ENCODE measurements around the gene CAMSAP2. TPM values are rescaled to one million over a fixed set of nuclear protein-coding genes. Genes with fewer than 3 reads are reported as not detected.

CAMSAP2 gene
- total RNA-seq, 1 experiment from 2014 or later, result 40.3 TPM

GRCh38 chr1:200729863-200730262 lies 8.8 kb upstream of the CAMSAP2 start:
- Histone ChIP-seq H3K4me1 (replicated peaks; ENCODE audit: insufficient read depth) (no peaks in the 10 kb centered on the region), H3K27ac (no peak overlapping the region), H3K9me3 (ENCODE audit: insufficient read depth, low read depth) (no peaks in the 10 kb centered on the region), H2AFZ (peak overlapping the region; percentile 35; the same call in 1 of the 2 replicates), H3F3A (ENCODE audit: insufficient read depth, low read depth) (no peaks in the 10 kb centered on the region), H3K36me3 (ENCODE audit: low read depth) (no peaks in the 10 kb centered on the region), H3K79me2 (ENCODE audit: low read depth) (no peaks in the 10 kb centered on the region), H3K4me3 (no peak overlapping the region), H3K27me3 (ENCODE audit: insufficient read depth, low read depth) (no peaks in the 10 kb centered on the region), H4K20me1 (ENCODE audit: insufficient read depth) (no peaks in the 10 kb centered on the region), H3K9me2 (ENCODE audit: insufficient read depth) (no peaks in the 10 kb centered on the region), H3K4me2 (no peak overlapping the region)
- ChIA-PET CTCF (interaction anchor here (0.6 kb wide), 1 partner anchor 54 kb away, joined by 6 read pairs; no protein-coding TSS in a partner anchor), POLR2A (ENCODE audit: unreplicated experiment) (no interaction called here)
- intact Hi-C loops (cut with micrococcal nuclease; ENCODE audit: unreplicated experiment), result loop anchor here (5.0 kb wide), 1 partner anchor 47 kb away; no protein-coding TSS in a partner anchor
- DNase-seq, result no peak
- no TSS peak for BruUV-seq (replicated peaks)
- no peak for TF ChIP-seq EZH2 (IDR thresholded peaks at IDR 0.05; ENCODE audit: low read depth)
- no peak for TF ChIP-seq CTCF (conservative IDR thresholded peaks at IDR 0.05)

- Histone ChIP-seq H3K9me2 (ENCODE audit: insufficient read depth) (no peaks in the 10 kb centered on the region), H3K4me1 (replicated peaks; ENCODE audit: insufficient read depth) (no peaks in the 10 kb centered on the region), H3K27me3 (ENCODE audit: insufficient read depth, low read depth) (no peaks in the 10 kb centered on the region), H3K36me3 (ENCODE audit: low read depth) (no peaks in the 10 kb centered on the region), H3F3A (ENCODE audit: insufficient read depth, low read depth) (no peaks in the 10 kb centered on the region), H3K4me3 (no peak overlapping the region), H3K79me2 (ENCODE audit: low read depth) (no peaks in the 10 kb centered on the region), H3K9me3 (ENCODE audit: insufficient read depth, low read depth) (no peaks in the 10 kb centered on the region), H3K4me2 (no peak overlapping the region), H3K27ac (no peak overlapping the region), H4K20me1 (ENCODE audit: insufficient read depth) (no peaks in the 10 kb centered on the region), H2AFZ (0 out of 2 replicates have a peak overlapping the region, but pooled peaks have one; percentile 11)
- TF ChIP-seq EZH2 (IDR thresholded peaks at IDR 0.05; ENCODE audit: low read depth) (no peak), CTCF (conservative IDR thresholded peaks at IDR 0.05) (no peak)
- no peak for DNase-seq
- CTCF ChIA-PET, result no interaction called here
- intact Hi-C loops (cut with micrococcal nuclease; ENCODE audit: unreplicated experiment), result no loop called here
- BruUV-seq (replicated peaks), result no TSS peak
- POLR2A ChIA-PET (ENCODE audit: unreplicated experiment), result no interaction called here
Observed at GRCh38 chr1:200731654-200732332, 6.9 kb upstream of the CAMSAP2 start.

DNA sequence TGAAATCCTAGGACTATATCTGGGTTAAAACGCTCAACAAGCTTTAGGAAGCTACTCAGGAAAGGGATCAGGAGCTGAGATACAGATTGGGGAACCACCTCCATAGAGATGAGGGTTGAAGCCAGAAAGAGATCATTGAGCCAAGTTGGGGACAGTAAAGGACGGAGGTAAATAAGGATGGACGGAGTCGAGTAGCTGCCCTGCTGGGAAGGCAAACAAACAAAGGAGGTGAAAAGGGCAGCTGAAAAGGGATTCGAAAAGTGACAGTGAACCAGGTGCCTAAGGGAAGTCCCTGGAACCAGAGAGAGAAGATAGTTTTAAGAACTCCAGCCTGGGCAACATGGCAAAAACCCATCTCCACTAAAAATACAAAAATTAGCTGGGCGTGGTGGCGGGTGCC lies 6.3 kb upstream of the CAMSAP2 start:
- no peaks in the 10 kb centered on the region for H3K9me3 ChIP-seq (ENCODE audit: insufficient read depth, low read depth)
- no peaks in the 10 kb centered on the region for H3K4me1 ChIP-seq (replicated peaks; ENCODE audit: insufficient read depth)
- H3K27me3 ChIP-seq (ENCODE audit: insufficient read depth, low read depth), result no peaks in the 10 kb centered on the region
- H3F3A ChIP-seq (ENCODE audit: insufficient read depth, low read depth), result no peaks in the 10 kb centered on the region
- intact Hi-C loops (cut with micrococcal nuclease; ENCODE audit: unreplicated experiment), result no loop called here
- H3K79me2 ChIP-seq (ENCODE audit: low read depth), result no peaks in the 10 kb centered on the region
- H3K27ac ChIP-seq, result no peak overlapping the region
- no peaks in the 10 kb centered on the region for H3K36me3 ChIP-seq (ENCODE audit: low read depth)
- H3K9me2 ChIP-seq (ENCODE audit: insufficient read depth), result no peaks in the 10 kb centered on the region
- BruUV-seq (replicated peaks), result no TSS peak
- POLR2A ChIA-PET (ENCODE audit: unreplicated experiment), result no interaction called here
- no peak overlapping the region for H3K4me3 ChIP-seq
- 0 out of 2 replicates have a peak overlapping the region, but pooled peaks have one; percentile 11 for H2AFZ ChIP-seq
- DNase-seq, result no peak
- no peak for TF ChIP-seq CTCF (conservative IDR thresholded peaks at IDR 0.05)
- CTCF ChIA-PET, result no interaction called here
- H4K20me1 ChIP-seq (ENCODE audit: insufficient read depth), result no peaks in the 10 kb centered on the region
- no peak overlapping the region for H3K4me2 ChIP-seq
